Heart left ventricle (tissue), 16 donors: ENCODE results near the gene PKP1. TPM values are rescaled to one million over a fixed set of nuclear protein-coding genes. Genes with fewer than 3 reads are reported as not detected.

Source experiments
- ATAC-seq, 4 donors: fragments of 200-7000 bp; cut with Tn5 transposase; one replicate each; pipeline ENCODE4 v1.9.1; 2020 to 2022; ENCODE audit warnings: moderate library complexity in 4 of 4, mild to moderate bottlenecking in 3 of 4, moderate number of reproducible peaks in 1 of 4
- DNase-seq, 5 donors: peaks; one replicate each; pipeline ENCODE4 v3.0.0-alpha.2; 2020
- H3K27ac ChIP-seq, 12 donors: fragments of 200-600 bp; sonication (generic) in 4 of 12; one replicate each; pipeline versions ENCODE4 v1.5.0 to v1.8.0; 2016 to 2022; ENCODE audit warnings: mild to moderate bottlenecking in 2 of 12
- H3K27me3 ChIP-seq, 9 donors: fragments of 200-600 bp; sonication (generic) in 2 of 9; one replicate each; pipeline versions ENCODE4 v1.5.1 to v1.8.0; 2016 to 2022; ENCODE audit warnings: mild to moderate bottlenecking in 3 of 9
- H3K36me3 ChIP-seq, 9 donors: fragments of 200-600 bp; sonication (generic) in 2 of 9; one replicate each; pipeline versions ENCODE4 v1.5.0 to v1.8.0; 2018 to 2022; ENCODE audit warnings: mild to moderate bottlenecking in 2 of 9
- H3K4me1 ChIP-seq, 12 donors: fragments of 200-600 bp; sonication (generic) in 4 of 12; one replicate each; pipeline versions ENCODE4 v1.5.0 to v1.8.0; 2016 to 2022; ENCODE audit warnings: mild to moderate bottlenecking in 3 of 12
- H3K4me3 ChIP-seq, 12 donors: fragments of 200-600 bp; sonication (generic) in 4 of 12; one replicate each; pipeline versions ENCODE4 v1.5.0 to v1.8.0; 2017 to 2022; ENCODE audit warnings: mild to moderate bottlenecking in 9 of 12, moderate library complexity in 4 of 12
- H3K9me3 ChIP-seq, 12 donors: fragments of 200-600 bp; sonication (generic) in 4 of 12; one replicate each; pipeline versions ENCODE4 v1.5.0 to v1.8.0; 2016 to 2022; ENCODE audit warnings: mild to moderate bottlenecking in 1 of 12
- POLR2A ChIP-seq, 2 donors: fragments of 450-650 bp; IDR thresholded peaks; one replicate each; pipeline ENCODE4 v1.6.1; 2017; ENCODE audit warnings: antibody characterized with exemption in 2 of 2, mild to moderate bottlenecking in 2 of 2, moderate library complexity in 2 of 2
- WGBS, 4 donors: extraction: QIAGEN DNeasy Blood & Tissue Kit in 2 of 4; methylation state at CpG; one replicate each; pipeline versions ENCODE4 v1.1.5 to v1.1.7; 2013 to 2018; 5-methylcytosine and 5-hydroxymethylcytosine counted together
- intact Hi-C, 10 donors: fragments of 100-400 bp; cut with DNase I; formaldehyde crosslinking; loops; one replicate each; pipeline versions ENCODE4 v1.11.1 to v1.14.2; 2022
- polyA plus RNA-seq, 2 donors: library from polyadenylated mRNA; stranded (reverse); fragments of 200-250 nt; gene quantifications; one replicate each; pipeline ENCODE4 v1.2.3, GENCODE V29; 2013
- total RNA-seq, 9 donors: library from RNA; depleted of rRNA in 2 of 9; stranded (reverse); fragments of >200 nt in 2 of 9; fragmentation: NEBNext Ultra II Directional in 3 of 9; extraction: Animal tissue kit (Norgen Biotek cat#: 25700) in 3 of 9; gene quantifications; one replicate each; pipeline versions ENCODE4 v1.1.0 to v1.2.4, GENCODE V29; 2016 to 2023
- TF ChIP-seq, protein P1 (sequence below), 12 donors: fragments of 200-600 bp; sonication (generic) in 4 of 12; IDR thresholded peaks; one replicate each; pipeline versions ENCODE4 v1.5.0 to v1.8.0; 2018 to 2022; ENCODE audit warnings: antibody characterized with exemption in 12 of 12, mild to moderate bottlenecking in 5 of 12
- donor health status: ischemic (EF 13 %, LVEDD 7.1; RV severe dilation, severe dysfunction).
- donor health status: healthy with polysubstance abuse.
- donor health status: DM: no; HTN: yes; CAD: no.
- donor health status: DM: no; HTN: no; CAD: no.
- donor health status: ischemic (EF 25% LVEDD 6.9; RV normal size, moderate dysfunction).
- donor health status: ischemic (EF 25% LVEDD 5.7; RV mildly dilated, moderate dysfunction).
- donor health status: healthy.
- donor health status: DM: yes; HTN: yes; CAD: no.
- donor health status: ischemic (EF 35%, LVEDD 5.7; RV mildly dilated, moderate dysfunction).
- donor health status: nonischemic (EF 11% LVEDD 7.7; RV severe dilation, severe dysfunction).
- donor health status: DM: yes; HTN: yes; CAD: no.
- donor health status: PGD.
- donor health status: ischemic (EF 29% LVEDD 5.4; RV normal size, mild dysfunction).
- donor health status: nonischemic (EF 23%, LVEDD 6.1; RV moderate dilation, normal function).

Gene PKP1
- total and polyA plus RNA-seq, 11 donors = 0.09 to 1.6 (median 0.32) TPM; not detected in 3

DNA sequence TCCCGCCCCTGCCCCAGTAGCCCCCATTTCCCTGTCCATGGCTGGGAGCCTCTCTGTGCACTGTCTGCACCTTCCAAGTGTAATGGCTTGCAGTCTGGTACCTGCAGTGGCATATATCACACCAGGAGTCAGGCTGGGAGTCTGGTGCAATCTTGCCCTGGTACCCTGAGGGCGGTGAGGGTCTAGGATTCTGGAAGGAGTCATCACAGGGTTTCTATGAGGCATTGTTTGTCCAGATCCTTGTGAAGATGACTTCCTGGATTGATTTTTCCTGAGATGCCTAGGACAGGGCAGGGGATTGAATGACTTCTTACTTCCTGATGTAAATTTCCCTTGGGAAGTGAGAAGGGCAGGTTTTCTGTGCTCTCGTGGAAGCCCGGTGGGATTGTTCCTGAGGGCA is 5.9 kb upstream of the PKP1 start:
- peaks cover 0 to 15% (median 7%) of the 10 kb centered on the region in 9 donors for H3K27me3 ChIP-seq
- 72 to 86% (median 78%) methylated on average over 4 of the region's 4 CpGs for WGBS, 4 donors
- TF ChIP-seq POLR2A (IDR thresholded peaks at IDR 0.05) = no peak
- TF ChIP-seq, protein P1, sequence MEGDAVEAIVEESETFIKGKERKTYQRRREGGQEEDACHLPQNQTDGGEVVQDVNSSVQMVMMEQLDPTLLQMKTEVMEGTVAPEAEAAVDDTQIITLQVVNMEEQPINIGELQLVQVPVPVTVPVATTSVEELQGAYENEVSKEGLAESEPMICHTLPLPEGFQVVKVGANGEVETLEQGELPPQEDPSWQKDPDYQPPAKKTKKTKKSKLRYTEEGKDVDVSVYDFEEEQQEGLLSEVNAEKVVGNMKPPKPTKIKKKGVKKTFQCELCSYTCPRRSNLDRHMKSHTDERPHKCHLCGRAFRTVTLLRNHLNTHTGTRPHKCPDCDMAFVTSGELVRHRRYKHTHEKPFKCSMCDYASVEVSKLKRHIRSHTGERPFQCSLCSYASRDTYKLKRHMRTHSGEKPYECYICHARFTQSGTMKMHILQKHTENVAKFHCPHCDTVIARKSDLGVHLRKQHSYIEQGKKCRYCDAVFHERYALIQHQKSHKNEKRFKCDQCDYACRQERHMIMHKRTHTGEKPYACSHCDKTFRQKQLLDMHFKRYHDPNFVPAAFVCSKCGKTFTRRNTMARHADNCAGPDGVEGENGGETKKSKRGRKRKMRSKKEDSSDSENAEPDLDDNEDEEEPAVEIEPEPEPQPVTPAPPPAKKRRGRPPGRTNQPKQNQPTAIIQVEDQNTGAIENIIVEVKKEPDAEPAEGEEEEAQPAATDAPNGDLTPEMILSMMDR (IDR thresholded peaks at IDR 0.05) = no peak
- intact Hi-C loops = no loop called here
- peaks cover 0 to 11% (median 0%) of the 10 kb centered on the region in 12 donors for H3K4me1 ChIP-seq
- no peaks in the 10 kb centered on the region for H3K36me3 ChIP-seq
- ATAC-seq (no peak), DNase-seq (no peak)
- H3K27ac ChIP-seq = no peak overlapping the region
- H3K9me3 ChIP-seq = no peaks in the 10 kb centered on the region
- no peak overlapping the region for H3K4me3 ChIP-seq

DNA sequence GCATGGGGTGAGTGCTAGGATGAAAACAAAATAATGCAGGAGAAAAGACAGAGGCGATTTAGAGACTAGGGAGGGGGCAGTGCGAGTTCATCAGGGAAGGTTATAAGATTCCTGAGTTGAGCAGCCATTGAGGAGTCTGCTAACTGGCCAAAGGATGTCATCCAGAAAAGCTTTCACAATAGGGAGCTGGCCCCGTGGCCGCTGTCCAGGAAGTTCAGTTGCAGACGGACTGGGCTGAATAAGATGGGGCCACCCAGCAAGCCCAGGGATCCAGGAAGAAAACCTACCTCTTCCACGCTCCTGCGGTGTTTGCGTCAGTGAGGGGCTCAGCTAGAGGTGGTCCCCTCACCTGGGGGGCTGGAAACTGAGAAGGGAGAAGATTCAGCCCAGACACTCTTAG is 4.0 kb upstream of the PKP1 start:
- Histone ChIP-seq H3K4me1 (peaks cover 0 to 24% (median 6%) of the 10 kb centered on the region in 12 donors), H3K27ac (no peak overlapping the region), H3K4me3 (no peak overlapping the region), H3K27me3 (peaks cover 8 to 33% (median 26%) of the 10 kb centered on the region in 9 donors), H3K9me3 (no peaks in the 10 kb centered on the region), H3K36me3 (no peaks in the 10 kb centered on the region)
- TF ChIP-seq, protein P1 (IDR thresholded peaks at IDR 0.05) = no peak
- no peak for TF ChIP-seq POLR2A (IDR thresholded peaks at IDR 0.05)
- intact Hi-C loops = no loop called here
- ATAC-seq = no peak
- DNase-seq = no peak
- 53 to 64% (median 57%) methylated on average over 8 of the region's 8 CpGs for WGBS, 4 donors

DNA sequence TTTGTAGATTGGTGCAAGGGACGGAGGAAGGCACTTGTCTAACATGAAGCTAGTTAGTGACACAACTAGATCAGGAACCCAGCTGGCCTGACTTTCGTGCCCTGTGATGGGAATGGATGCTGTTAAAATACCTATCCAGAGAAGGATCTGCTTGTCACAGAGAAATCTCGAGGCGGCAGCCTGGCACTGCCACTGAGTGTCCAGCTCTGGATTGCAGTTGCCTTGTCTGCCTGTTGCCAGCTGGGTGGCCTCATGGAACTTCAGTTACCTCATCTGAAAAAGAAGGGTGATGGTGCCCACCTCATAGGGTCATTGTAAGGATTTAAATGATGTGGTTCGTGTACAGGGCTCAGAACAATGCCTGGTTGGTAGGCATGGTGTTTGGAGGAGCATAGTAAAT is 2.4 kb upstream of the PKP1 start:
- peaks cover 13 to 45% (median 30%) of the 10 kb centered on the region in 9 donors for H3K27me3 ChIP-seq
- ATAC-seq (no peak), DNase-seq (no peak)
- WGBS, 4 donors = 74 to 79% (median 77%) methylated on average over 5 of the region's 5 CpGs
- intact Hi-C loops = no loop called here
- H3K4me1 ChIP-seq = peaks cover 0 to 14% (median 6%) of the 10 kb centered on the region in 12 donors
- H3K27ac ChIP-seq = no peak overlapping the region
- H3K9me3 ChIP-seq = no peaks in the 10 kb centered on the region
- no peaks in the 10 kb centered on the region for H3K36me3 ChIP-seq
- H3K4me3 ChIP-seq = no peak overlapping the region
- no peak for TF ChIP-seq POLR2A (IDR thresholded peaks at IDR 0.05)
- TF ChIP-seq, protein P1 (IDR thresholded peaks at IDR 0.05) = no peak

DNA sequence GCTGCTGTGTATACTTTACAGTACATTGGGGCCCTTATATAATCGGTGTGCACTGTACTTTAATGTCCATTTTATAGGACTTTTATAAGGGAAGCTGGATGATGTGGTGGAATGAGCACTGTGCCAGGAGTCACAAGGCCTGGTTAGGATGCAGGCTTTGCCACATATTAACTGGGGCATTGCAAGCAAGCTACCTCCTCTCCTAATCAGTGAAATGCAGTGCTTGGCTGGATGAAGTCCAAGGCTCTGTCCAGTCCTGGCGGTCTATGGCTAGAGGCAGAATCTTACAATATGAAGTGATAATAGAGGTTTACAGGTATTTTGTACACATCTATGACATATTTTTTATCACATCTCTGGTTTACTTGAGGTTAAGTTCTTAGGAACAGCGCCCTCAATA is 1.7 kb upstream of the PKP1 start:
- H3K4me1 ChIP-seq = peaks cover 0 to 14% (median 6%) of the 10 kb centered on the region in 12 donors
- H3K36me3 ChIP-seq = no peaks in the 10 kb centered on the region
- no peak overlapping the region for H3K4me3 ChIP-seq
- H3K27ac ChIP-seq = no peak overlapping the region
- intact Hi-C loops = no loop called here
- WGBS, 4 donors = 77 to 79% (median 78%) methylated on average over 3 of the region's 3 CpGs
- no peak for DNase-seq
- no peaks in the 10 kb centered on the region for H3K9me3 ChIP-seq
- ATAC-seq = peak in 3 of 4 donors; percentile 27 to 40 (median 31)
- no peak for TF ChIP-seq POLR2A (IDR thresholded peaks at IDR 0.05)
- TF ChIP-seq, protein P1 (IDR thresholded peaks at IDR 0.05) = no peak
- H3K27me3 ChIP-seq = peaks cover 13 to 50% (median 30%) of the 10 kb centered on the region in 9 donors
